NT2/D1 (cell line): ENCODE data around the gene TMOD1.

Source experiments
- SUZ12 ChIP-seq: IDR thresholded peaks from 2 replicates; pipeline ENCODE4 v1.6.1; 2011; ENCODE audit not compliant: insufficient read length, insufficient read depth; ENCODE audit errors: extremely low read depth
- YY1 ChIP-seq: IDR thresholded peaks from 2 replicates; pipeline ENCODE4 v1.6.1; 2011; ENCODE audit not compliant: insufficient read length, insufficient read depth

DNA sequence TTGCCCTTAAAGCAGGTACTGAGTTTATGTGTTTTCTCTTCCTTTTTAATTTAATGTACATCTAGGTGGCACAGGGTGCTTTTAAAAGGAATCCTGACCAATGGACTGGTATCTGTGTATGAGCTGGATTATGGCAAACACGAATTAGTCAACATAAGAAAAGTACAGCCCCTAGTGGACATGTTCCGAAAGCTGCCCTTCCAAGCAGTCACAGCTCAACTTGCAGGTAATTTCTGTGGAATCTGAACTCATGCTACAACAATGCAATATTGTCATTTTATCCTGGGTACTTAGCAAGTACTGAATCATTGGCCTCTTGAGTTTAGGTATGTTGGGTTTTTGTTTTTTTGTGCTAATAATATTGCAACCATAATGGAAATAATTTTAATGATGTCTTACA, 14.4 kb upstream of the TMOD1 start:
- TF ChIP-seq YY1 (no peak), SUZ12 (no peak)
